CD4-positive, alpha-beta T cell treated with Interleukin-17A for 1 hour (primary cell): Measurements from ENCODE around the gene RFT1.

ENCODE experiments used
- DNase-seq: peaks from one replicate; pipeline ENCODE4 v3.0.0-alpha.2; 2020

RFT1 gene

DNA sequence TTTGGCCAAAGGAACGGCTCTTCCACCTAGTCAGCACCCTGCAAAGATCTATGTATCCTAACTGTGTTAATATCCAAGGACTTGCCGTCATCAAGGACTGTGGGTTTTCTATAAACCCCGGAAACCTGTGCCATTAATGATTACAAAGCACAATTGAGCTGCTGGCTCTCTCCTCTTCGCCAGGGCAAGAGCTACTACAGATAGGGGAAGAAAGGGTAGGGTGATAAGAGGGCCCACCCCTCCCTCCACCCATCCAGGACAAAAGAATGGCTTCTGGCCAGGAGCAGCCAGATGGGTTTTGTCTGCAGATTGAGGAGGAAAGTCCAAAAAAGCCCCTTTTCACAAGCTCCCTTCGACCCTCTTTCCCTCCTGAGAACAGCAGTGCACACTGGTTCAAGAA is 9.9 kb downstream of the RFT1 start:
- no peak for DNase-seq

DNA sequence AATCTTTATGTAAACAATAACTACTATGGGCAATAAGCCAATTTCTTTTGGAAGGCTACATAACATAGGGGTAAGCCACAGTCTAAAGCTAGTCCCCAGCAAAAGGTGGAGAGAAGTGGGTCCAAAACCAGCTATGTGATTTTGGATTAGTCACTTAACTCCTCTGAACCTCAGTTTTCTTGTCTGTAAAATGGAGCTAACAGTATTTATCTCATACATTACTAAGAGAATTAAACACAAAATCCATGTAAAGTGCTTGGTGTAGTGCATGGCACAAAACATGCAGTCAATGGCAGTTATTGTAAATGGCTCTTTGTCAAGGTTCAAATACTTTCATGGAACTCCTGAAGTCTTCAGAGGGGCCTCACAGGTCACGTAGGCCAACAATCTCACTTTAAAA is 13.3 kb downstream of the RFT1 start:
- DNase-seq: no peak

- DNase-seq: no peak
Measured at GRCh38 chr3:53114412-53115074, 15.7 kb downstream of the RFT1 start.

DNA sequence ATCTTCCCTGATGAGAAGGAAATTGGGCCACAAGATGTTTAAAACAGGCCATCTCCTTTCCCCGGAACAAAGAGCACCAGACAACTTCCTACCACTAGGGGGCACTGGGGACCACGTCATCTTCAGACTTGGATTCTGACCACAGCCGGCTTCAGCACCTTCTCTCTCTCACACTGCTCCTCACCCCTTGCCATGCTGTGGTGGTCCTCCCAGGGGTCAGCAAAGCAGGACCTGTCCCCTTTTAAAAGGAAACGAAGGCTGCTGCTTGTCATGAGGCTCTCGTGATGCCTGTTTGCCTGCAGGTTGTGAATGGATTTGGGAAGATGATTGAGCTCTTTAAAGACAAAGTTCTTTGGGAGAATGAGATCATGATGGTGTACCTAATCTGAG is 16.2 kb downstream of the RFT1 start:
- DNase-seq: peak; percentile 86

GRCh38 chr3:53113293-53114010 is 16.8 kb downstream of the RFT1 start:
- DNase-seq: no peak

GRCh38 chr3:53111822-53112221 is 18.4 kb downstream of the RFT1 start:
- no peak for DNase-seq

DNA sequence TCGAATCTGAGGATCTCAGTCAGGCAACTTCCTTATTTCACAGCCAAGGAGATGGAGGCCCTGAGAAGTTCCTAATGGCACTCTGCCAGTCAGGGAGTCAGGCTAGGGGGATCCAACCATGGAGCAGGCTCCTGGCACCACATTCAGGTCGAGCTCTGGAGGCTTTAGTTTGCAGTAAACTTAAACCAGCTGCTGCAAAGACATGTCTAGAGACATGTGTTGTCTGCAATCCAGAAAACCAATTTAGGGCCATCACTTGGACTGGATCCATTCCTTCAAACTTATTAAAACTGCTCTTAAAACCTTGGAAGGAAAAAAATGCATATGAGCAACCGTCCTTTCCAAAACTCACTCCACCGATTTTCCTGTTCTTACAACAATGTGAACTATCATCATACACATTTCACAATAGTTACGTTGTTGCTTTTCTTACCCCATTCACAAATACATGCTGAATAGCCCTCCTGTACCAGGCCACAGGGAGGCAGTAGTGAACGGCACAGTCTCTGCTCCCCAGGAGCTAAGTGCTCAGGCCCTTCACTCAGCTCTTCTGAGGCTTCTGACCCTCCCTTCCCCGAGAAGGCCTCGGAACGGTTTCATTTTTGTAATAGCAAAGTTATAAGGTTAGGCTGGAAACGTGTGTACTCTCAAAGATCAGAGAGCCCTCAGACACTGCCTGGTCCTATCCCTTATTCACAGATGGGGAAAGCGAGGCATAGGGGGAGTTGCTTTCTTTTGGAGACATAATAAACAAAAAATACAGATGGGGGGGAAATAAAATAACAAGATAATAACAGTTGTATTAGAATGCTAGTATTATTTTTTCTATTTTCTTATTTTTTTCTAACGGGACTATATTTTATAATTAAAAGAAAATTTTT is 20.1 kb downstream of the RFT1 start:
- peak; percentile 52 for DNase-seq

DNA sequence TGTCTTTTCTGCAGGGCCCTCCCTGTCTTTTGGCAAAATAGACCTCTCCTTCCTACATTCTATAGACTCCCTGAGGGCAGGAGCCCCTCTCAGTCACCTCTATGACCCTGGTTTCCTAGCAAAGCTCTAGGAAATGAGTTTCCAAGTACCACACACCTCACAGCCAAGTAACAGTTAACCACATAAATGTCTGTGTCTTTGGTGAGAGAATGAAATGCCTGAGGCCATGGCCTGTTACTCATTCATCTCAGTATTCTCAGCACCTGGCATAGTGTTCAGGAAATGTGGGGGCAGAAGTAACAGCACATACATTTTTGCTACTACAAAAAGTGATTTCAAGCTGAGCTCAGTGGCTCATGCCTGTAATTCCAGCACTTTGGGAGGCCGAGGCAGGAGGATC is 21.0 kb downstream of the RFT1 start:
- no peak for DNase-seq

GRCh38 chr3:53104762-53105161 is 25.5 kb downstream of the RFT1 start:
- no peak for DNase-seq

GRCh38 chr3:53103397-53104296 is 26.6 kb downstream of the RFT1 start:
- no peak for DNase-seq

GRCh38 chr3:53102601-53103147 is 27.6 kb downstream of the RFT1 start:
- peak; percentile 26 for DNase-seq

GRCh38 chr3:53101956-53102355 is 28.3 kb downstream of the RFT1 start:
- DNase-seq: no peak

DNA sequence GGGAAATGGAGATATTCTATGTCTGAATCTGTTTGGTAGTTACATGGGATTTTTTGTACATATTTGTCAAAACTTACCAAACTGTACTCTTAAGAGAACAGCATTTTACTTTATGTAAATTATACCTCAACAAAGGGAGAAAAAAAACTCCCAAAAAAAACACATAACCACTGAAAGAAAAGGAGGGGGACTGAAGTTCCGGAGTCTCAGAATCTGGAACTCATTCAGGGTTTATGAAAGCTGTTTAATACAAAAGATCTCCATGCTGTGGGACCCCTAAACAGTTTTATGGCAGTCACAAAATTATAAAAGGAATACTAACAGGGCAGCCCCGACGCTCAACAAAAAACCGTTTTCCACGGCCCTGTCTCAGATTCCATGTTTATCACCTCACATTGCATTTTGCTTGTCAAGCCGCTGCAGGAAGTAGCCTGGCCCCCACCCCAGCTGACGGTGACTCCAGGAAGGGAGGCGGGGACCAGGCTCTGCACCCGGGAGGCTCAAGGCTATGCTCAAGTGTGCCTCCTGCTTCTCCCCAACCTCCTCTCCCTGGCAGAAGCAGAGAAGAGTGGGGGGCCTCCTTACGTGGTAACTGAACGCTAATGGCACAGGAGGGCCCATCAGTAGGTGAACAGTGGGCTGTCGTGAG is 29.3 kb downstream of the RFT1 start:
- no peak for DNase-seq

DNA sequence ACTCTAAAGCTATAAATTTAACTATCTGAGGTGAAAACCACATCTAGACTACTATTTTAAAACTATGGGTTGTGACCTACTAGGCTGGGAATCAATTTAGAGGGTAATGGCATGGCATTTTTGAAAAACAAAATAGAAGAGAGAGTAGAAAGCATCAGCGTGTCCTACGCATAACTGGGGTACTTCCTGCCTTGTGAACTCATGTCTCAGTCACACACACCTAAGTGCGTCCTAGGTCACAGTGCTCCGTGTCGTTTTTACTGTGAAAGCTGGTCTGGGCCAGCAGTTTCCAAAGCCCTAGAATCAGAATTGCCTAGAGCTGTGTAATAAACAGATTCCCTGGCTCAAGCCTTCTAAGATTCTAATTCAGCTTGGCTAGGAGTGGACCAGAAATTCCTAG is 32.3 kb downstream of the RFT1 start:
- DNase-seq: no peak

- no peak for DNase-seq
Measured at GRCh38 chr3:53092942-53093341, 37.3 kb downstream of the RFT1 start.

- no peak for DNase-seq
Measured at GRCh38 chr3:53092216-53092615, 38.0 kb downstream of the RFT1 start.

DNA sequence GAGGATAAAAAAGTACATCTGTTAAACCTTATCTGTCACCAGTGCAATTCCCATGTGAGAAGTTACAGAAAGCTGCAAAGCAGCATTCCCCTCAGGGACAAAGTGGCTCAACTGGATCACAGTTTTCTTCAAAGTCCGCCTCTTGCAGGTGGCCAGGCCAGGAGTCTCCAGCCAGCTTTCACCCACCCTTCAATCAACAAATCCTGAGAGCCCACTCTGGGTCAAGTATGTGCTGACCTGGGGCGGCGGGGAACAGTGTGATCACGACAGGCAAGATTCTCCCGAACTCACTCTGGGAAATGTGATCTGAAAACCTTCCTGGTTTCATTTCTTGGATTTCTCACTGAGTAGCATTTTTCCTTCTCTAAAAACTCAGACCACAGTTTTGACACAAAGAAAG is 39.2 kb downstream of the RFT1 start:
- no peak for DNase-seq

DNA sequence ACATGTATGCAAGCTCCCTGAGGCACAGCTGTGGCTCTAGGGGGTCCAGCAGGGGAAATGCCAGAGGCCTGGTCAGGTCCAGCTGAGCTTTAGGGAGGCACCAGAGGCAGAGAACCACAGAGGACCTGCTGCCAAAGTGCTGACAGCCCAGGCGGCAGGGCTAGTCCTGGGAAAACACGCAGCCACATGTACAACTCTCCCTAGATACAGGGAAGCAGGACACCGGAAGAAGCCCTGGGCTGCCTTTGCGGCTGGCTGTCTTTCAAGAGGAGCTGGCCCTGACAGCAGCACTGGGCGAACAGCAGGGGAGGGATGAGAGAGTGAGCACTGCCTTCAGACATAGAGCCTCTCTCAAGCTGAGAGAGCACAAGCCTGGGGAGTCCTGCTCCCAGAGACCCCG is 40.7 kb downstream of the RFT1 start:
- DNase-seq: no peak

DNA sequence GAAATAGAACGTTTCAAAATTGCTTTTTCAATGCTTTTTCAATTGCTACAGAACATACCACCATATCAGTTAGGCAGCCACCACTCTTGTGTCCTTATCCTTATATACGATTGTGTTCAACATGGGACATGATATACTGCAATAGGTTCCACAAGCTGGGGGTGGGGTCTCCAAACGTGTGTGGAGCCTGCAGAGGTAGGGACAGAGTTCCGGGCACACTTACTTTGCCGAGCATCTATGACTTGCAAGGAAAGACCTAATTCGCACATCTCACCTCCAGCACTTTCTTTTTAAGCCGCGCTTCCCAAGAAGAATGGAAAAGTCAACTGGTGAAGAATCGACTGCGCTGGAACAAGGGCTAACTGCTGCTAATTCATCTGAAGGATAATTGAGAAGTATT is 44.8 kb downstream of the RFT1 start:
- no peak for DNase-seq

DNA sequence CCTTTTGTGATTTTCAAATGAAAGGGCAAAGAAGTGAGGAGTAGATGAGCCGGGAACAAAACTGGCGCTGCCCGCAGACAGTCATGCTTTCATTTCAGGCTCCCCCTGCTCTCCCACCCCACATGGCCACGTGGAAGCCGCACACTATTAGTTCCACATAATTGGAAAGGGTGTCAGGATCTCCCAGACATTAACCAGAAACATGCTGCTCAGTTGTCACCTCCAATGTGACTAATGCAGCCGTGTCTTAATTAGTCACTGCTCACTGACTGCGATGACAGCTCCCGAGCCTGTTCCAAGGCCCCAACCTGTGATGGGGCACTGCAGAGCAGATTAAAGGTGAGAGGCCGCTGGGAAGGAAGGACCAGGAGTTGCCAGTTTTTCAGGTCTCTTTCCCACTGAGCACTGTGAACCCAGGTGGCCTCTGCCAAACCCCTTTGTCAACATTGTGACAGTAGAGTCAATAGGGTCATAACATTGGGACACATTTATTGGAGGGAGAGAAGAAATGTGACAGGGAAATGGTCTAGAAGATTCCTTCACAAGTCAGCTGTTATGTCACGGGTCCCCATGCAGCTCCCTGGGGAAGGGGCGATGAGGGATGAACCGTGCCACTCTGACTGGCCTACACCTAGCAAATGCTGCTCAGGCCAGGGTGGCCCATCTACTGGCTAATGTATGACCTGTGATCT is 45.8 kb downstream of the RFT1 start:
- DNase-seq: no peak

GRCh38 chr3:53083949-53084309 is 46.3 kb downstream of the RFT1 start:
- DNase-seq: no peak
